HuH-7.5 (cell line): ENCODE measurements around the gene MR1.

Experiments
- DNase-seq: peaks from one replicate; pipeline ENCODE4 v3.0.0; 2011; ENCODE audit warnings: low spot score

Gene MR1

DNA sequence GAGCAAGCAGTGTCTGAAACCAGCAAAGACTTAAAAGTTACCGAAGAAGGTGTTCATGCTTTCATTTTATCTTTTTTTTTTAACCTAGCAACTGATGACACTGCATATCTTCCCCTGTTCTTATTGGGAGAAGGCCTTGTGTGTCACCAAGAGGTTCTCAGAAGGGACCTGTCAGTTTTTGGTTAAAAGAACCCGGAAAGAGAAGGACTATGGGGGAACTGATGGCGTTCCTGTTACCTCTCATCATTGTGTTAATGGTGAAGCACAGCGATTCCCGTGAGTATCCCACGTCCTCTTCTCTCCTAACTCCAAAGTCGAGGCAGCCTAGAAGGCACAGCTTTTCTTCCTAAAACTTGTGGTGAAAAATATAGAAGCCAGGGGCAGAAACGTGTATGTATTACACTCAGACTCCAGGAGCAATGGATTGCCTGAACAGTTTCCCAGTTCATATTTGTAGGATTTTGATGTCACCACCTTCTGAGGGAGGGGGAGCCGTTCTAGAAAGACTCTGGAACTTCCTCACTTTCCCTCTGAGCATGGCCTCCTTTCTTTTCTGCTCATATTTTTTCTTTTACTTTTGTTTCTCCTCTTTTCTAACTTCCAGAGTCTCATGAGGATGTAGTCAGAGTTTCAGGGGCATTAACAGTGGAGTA lies at the start of gene MR1:
MR1 (plus strand) TSS at position 185 of the 653 bp plus-strand sequence; CDS start at position 210, 25 bp downstream.
- DNase-seq, result no peak

DNA sequence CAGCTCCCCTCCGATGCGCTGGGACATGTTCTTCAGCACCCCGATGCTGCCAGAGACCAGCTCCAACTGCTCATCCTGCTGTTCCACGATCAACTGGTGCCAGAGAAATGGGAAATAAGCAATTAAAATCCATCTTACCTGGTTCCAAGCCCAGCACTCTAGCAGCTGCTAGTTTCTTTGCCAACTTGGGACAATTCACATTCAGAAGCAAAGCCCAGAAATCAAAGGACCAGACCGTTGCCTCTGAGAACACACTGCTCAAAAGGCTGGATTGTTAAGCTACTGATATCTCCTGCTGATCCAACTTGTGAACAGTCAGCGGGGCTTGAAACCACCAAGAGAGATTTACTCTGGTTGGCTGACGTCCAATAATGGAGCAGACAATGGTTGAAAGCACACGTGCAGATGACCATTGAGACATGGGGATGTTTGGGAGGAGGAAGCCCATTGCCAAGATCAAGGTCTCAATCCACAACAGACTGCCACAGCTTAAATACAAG lies 45.5 kb upstream of the MR1 start:
- DNase-seq, result no peak

DNA sequence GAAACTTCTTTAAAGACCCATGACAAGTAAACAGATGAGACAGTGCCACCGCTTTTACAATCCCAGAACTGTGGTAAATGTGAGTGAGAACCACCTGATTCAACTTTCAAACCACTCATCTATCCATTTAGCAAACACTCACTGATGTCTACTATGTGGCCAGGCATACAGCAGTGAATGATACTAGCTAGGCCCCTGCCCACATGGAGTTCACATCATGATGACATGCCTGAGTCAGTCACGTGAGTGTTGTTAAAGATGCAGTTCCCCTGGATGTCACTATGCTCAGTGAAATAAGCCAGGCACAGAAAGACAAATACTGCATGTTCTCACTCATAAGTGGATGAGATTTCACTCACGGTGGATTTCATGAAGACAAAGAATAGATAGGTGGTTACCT lies 39.5 kb upstream of the MR1 start:
- DNase-seq, result no peak

DNA sequence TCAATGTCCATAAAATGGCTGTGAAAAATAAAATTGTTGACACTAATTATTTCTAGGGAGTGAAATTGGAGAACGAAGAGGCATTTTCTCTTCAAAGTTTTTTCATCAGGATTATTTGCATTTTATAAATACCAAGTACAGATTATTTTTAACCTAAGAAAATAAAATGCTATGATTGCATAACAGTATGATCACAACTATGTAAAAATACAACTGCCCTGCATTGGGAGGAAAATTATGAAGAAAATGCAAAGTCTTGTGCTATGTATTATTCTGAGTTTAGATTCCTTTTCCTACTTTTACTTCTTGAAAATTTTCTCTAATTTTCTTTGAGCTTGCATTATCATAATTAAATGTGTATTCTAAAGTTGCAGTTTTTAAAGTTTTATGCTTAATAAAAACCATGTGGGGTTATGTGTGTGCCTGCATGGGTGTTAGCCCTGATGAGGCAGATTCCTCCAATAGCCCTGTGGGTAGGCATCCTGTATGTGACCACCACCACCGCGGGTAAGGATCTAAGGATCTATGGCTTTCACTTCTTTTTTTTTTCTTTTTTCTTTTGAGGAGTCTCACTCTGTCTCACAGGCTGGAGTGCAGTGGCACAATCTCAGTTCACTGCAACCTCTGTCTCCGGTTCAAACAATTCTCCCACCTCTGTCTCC lies 35.8 kb upstream of the MR1 start:
- DNase-seq, result no peak

DNA sequence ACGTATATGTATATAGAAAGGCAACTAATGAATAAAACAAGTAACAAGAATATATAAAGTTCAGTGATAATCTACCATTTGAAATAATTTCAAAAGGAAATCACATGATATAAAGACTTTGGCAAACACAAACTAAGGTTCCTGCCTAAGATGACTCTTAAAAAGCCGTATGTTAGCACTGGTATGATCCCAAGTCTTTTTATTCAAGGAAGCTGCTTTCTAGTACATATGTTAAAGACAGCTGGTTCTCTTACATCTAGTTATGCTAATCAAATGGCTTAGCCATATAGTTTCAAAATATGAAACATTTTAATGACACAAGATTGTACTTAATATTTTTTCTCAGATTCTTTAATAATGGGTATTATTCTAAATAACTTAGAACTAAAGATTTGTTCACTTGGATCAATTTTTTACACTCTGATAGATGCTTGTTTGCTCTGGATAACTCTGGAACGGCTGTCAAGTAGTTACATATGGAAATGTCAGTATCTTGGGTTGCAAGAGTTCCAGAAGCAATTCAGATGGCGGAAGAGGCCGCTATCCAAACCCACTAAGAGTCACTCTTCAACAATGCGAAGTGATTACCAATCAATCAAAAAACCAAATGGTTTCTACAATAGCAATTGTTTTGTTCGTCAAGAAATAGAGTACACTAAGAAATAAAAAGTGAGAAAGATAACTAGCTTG lies 32.5 kb upstream of the MR1 start:
- DNase-seq, result no peak

DNA sequence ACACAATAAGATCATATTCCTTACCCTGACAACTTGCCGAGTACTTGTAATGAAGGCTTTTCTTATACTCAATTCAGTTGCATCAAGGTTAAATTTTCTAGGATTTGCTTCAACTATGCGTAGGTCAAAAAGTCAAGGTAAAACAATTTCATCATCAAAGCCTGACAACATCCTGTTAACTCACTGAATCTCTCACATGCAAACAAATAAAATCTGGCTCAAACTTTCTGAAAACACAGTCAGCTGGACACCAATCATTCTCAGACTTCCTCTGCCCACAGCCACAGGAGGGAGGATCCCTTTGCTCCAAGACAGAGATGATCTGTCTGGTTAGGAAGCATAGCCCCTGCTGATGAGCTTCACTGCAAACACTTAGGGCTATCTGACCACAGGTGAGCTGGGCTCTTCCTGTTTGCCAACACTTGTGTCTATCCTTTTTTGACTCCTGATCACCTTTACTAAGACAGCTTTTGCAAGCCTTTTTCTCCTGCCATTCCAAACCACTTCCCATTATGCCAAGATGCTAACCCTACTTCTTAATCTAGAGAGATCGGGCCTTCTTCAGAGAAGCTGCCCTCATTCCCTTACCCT lies 31.1 kb upstream of the MR1 start:
- DNase-seq, result no peak

DNA sequence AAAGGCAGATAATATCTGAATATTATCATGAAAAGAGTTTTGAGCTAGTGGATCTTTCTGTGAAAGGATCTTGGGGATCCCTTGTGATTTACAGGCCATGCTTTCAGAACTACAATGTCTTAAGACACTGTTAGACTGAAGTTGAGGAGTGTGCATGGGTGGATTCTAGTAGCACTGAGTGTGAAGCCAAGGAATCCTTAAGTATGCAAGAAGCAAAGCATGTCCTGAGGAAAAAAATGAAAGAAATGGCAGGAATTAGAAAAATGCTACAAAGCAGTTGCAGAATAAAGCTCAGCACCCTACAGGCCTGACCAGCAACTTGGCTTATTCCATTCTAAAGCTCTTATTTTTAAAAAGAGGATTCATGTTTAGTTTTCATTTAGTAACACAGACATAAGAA lies 23.0 kb upstream of the MR1 start:
- no peak for DNase-seq

DNA sequence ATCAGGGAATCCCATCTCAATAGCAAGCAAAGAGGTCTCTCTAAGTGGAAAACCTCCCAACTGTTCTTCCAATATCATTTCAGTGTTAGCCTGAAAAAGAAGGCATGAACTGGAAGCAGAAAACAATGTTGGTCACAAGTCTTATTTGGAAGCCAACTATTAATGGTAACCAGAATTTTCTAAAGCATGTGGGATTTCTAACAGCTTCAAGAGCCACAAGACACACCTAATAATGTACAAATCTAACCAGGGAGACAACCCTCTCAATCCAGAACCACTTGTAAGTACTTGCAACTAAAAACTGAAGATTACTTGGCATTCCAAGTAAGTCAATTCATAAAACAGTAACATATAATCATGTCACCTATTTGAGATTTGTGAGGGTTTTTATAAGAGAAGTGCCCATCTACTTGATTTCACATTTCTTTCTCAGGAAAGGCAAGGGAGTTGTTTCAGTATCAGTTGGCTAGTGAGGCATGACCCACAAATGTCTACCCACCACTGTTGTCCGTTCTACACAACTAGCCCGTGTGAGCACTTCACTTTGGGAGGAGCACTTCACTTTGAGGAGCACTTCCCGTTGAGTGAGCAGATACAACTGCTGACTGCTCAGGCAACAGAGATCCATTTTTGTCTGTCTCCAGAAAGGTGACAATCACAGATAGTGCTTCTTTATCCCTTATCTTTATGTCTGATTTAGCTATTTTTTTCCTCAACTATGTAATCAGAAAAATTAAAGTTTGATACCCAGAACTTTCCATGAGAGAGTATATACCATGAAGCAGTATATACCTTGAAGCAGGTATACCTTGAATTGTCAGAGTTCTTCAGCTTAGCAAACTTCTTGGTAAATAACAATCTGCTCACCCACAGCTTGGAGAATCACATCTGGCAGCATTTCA lies 22.2 kb upstream of the MR1 start:
- no peak for DNase-seq

DNA sequence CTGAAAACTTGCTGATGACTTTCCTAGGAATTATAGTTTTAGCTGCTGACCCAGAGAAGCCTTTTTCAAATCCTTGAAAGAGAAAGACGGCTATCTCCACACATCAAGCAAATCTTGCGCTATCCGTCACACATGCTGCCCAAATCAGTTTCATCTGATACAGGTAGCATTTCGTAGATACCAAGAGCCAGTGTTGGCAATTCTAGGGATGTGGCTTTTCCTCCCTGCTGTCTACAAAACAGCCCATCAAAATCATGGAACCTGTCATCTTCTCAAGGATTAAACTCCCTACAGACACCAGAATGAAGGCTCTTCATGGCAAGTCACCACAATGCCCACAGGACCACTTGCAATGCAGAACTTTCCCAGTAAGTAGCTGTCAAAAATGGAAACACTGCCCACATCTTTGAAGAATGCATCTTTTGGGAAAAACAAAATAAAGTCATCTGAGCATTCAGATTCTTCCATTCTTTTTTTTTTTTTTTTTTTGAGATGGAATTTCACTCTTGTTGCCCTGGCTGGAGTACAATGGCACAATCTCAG lies 21.5 kb upstream of the MR1 start:
- no peak for DNase-seq

DNA sequence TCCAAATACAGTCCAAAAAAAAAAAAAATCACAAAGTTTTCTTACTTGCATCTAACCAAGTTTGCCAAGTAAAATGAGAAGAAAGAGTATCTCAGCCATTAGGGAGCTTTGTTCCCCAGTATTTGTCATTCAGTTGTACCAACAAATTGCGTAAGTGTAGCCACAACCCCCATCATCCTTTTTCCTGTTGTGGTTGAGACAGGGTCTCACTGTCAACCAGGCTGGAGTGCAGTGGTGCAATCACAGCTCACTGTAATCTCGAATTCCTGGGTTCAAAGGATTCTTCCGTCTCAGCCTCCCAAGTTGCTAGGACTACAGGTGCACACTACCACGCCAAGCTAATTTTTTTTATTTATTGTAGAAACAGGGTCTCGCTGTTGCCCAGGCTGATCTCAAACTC lies 20.6 kb upstream of the MR1 start:
- DNase-seq, result no peak

DNA sequence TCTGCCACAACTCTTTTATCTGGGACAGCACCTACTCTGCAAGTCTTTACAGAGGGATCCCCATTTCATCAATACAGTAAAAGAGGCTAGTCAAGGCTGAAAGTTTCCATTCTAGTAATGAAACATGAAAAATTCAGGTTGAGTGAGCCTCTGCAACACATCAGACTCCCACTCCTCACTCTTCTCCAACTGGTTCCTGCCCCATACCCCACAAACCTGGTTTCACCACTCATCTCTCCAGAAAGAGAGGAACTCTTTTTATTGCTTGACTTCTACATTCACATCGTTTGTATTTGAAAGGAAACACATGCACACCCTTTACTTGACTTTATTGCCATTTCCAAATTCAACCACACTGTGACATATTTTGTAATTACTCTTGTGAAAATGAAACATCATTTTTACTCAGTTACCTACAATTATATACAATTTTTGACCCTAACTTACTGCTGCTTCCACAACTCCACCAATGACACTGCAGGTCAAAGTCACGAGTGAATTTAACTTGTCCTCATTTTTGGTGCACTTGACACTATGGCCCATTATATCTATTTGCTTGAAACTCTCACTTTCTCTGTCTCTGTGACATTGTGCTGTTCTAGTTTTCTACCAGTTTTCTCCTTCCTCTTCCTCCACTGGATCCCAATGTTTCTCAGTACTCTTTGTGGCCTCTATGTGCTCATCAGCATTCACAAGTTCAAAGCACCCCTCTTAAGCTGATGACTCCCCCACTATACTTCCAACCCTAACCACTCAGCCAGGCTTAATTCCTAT lies 19.1 kb upstream of the MR1 start:
- no peak for DNase-seq

DNA sequence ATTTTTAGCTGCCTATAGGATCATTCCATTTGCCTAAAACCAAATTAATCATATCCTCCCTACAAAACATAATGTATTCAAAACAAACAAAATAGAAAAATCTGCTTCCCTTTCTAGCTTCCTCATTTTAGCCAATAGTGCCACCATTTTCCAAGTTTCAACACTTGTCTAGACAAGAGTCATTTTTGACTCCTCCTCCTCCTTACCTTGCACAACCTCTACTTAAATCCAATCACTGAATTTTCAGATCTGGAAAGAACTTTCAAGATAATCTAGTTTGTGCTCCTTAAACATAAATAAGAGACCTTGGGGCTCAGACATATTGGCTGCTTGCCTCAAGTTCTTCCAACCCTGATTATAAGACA lies 18.6 kb upstream of the MR1 start:
- DNase-seq, result no peak

DNA sequence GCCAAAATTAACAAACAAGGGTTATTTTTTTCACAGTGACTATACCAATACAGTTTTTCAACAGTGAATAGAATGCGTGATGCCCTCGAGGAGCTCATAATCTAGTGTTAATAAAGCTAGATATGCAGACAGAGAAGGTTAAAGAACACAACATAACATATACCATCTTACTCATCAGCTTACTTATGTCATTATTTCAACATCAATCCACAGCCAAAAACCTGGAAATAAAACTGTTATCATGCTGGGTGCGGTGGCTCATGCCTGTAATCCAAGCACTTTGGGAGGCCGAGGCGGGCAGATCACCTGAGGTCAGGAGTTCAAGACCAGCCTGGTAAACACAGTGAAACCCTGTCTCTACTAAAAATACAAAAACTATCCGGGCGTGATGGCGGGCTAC lies 17.2 kb upstream of the MR1 start:
- no peak for DNase-seq

DNA sequence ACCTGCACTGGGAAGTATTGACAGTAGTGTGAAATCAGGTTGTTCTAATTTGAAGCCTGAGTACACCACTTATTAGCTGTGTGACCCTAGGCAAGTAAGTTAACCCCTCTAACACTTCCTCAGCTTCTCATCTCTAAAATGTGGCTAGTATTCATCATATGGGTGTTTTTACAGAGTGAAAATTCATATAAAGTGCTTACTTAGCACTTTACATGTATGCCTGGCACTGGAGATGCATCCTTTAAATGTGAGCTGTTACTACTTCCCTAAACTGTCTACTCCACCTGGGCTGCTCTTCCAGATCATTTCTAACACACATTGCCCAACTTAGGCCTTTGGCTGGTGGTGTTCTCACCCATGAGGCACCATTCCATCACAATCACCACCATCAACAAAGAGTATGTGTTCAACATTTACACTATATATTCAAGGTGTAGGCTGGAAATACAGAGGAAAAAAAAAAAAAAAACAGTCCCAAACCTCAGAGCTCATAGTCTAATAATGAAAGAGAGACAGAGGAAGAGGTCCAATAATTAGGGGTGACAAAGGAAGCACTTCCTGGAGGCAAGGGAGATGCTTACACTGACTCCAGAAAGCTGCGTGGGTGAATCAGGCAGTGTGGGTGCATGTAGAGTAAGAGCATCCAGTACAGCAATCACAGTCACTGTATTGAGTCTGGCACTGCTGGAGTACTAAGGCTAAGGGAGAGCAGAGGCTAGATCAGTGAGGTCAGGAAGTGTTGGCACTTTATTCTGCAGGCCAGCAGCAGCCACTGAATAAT lies 14.7 kb upstream of the MR1 start:
- DNase-seq, result no peak

DNA sequence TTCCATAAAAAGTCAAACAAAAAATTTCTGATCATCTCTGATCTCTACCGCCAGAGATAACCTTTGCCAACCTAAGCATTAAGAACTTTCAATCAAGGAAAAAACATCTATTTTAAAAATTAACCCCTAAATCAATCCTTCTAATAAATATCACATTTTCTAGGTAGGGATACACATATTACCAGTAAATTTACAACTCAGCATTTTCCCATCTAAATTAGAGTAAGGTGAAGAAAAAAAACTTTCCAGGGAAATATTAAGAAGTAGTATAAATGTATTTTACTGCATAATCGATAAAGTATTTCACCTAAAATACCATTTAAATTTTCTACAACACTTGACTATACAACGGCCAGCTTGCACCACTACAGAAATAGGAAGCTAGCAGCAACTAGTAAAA lies 12.6 kb upstream of the MR1 start:
- no peak for DNase-seq

DNA sequence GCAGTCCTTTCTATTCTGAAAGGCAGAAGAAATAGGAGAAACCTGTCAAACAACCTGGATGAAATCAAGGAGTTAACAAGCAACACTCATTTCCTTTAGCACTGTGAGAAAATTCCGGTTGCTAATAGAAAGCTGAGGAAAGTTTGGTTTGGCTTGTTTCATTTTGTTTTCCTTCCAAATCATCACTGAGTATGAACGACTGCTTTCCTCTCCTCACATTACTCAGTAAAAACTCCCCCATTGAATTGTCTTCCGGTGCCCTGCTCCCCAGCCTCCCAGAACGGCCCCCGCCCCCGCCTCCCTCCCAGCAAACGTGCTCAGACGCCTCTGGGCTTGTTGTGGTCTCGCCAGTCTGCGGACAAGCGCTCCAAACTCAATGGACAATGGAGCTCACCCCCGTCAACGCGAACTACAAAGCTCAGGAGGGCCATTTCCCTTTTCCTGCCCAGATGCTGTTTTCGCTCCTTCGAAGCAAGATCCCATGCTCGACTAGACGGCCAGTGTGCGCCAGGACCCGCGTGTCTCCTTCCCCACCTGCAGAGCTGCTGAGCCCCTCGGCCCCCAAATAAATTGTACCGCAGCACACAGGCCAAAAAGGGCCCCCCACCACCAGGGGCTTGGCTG lies 11.9 kb upstream of the MR1 start:
- peak; percentile 49 for DNase-seq

DNA sequence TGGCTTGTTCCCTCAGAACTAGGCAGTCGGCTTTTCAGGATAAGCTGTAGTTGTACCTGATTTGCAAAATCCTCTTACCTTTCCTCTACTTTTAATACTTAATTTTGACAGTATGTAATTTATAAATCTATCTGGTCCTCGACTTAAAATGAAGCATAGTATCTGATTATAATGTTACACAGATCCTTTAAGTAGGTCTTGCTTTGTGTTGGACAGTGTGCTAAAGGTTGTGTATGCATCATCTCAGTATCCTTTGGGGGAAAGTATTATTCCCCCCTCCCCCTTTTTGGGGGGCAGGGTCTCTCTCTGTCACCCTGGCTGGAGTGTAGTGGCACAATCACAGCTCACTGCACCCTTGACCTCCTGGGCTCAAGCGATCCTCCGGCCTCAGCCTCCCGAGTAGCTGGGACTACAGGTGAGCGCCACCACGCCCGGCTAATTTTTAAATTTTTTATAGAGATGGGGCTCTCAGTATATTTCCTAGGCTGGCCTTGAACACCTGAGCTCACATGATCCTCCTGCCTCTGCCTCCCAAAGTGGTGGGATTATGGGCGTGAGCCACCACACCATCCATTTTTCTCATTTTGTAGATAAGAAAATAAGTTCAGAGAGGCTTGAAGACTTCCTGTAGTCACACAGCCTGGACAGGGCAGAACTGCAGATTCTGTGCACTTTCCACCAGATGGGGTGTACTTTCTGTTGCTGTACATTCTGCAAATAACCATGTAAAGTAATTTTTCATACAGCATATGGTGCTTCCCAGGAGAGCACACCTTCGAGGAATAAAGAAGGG lies 10.3 kb upstream of the MR1 start:
- no peak for DNase-seq

DNA sequence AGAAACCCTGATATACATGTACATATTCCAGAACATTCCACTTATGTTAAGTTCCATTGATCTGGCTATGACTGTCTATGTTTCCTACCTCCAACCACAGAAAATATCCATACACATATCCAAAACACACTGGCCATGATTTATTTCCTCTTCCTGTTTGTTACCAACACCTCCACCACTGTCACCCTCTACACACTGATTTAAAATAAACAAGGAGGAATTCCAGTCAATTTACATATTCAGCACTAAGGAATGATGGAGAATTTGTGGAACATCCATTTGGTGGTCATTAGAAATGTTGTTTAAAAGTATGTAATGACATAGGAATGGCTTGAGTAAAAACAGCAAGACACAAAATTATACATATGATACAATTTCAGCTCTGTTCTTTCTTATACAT lies 5.6 kb upstream of the MR1 start:
- DNase-seq, result no peak

DNA sequence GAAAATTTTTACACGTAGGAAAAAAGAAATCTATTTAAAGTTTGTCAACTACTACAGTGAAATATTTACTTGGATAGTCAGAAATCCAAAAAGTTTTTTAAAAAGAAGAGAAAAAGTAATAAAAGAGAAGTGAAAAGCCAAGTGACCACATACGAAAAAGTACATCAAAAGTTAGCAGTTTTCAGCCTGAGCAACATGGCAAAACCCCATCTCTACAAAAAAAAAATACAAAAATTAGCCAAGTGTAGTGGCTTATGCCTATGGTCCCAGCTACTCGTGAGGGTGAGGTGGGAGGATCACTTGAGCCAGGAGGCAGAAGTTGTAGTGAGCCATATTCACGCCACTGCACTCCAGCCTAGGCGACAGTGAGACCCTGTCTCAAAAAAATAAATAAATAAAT lies 5.2 kb upstream of the MR1 start:
- DNase-seq, result no peak
